GM23338 (cell line): ENCODE data around the gene TRPC4AP. TPM values are rescaled to one million over a fixed set of nuclear protein-coding genes. Genes with fewer than 3 reads are reported as not detected.

Experiments
- ATAC-seq: fragments of 200-7000 bp; cut with Tn5 transposase; 3 replicates; pipeline ENCODE4 v1.9.1; 2020
- DNase-seq: peaks from one replicate; pipeline ENCODE4 v3.0.0-alpha.2; 2015; ENCODE audit warnings: low spot score
- H2AFZ ChIP-seq: fragments of 200-600 bp; sonication (generic); 2 replicates; pipeline ENCODE4 v1.8.0; 2016; ENCODE audit warnings: antibody characterized with exemption, mild to moderate bottlenecking, moderate library complexity
- H3F3A ChIP-seq: fragments of 200-600 bp; sonication (generic); replicated peaks from 2 replicates; pipeline ENCODE4 v1.8.0; 2017; ENCODE audit warnings: antibody characterized with exemption, mixed run types, low read depth
- H3K27ac ChIP-seq: fragments of 200-600 bp; sonication (generic); 2 replicates; pipeline ENCODE4 v1.6.1; 2016; ENCODE audit warnings: low read depth
- H3K27me3 ChIP-seq: fragments of 200-600 bp; sonication (generic); 2 replicates; pipeline ENCODE4 v1.8.0; 2016; ENCODE audit warnings: mild to moderate bottlenecking, mixed run types, moderate library complexity; ENCODE audit not compliant: insufficient read depth
- H3K36me3 ChIP-seq: fragments of 200-600 bp; sonication (generic); 2 replicates; pipeline ENCODE4 v1.8.0; 2016; ENCODE audit warnings: mild to moderate bottlenecking; ENCODE audit not compliant: insufficient read depth
- H3K4me1 ChIP-seq: fragments of 200-600 bp; sonication (generic); 2 replicates; pipeline ENCODE4 v1.8.0; 2016; ENCODE audit warnings: mild to moderate bottlenecking, moderate library complexity; ENCODE audit not compliant: insufficient read depth
- H3K4me2 ChIP-seq: fragments of 200-600 bp; sonication (generic); 2 replicates; pipeline ENCODE4 v1.7.1; 2017; ENCODE audit warnings: mixed run types
- H3K4me3 ChIP-seq: fragments of 200-600 bp; sonication (generic); 2 replicates; pipeline ENCODE4 v1.6.1; 2016; ENCODE audit warnings: mixed run types
- H3K79me2 ChIP-seq: fragments of 200-600 bp; sonication (generic); replicated peaks from 2 replicates; pipeline ENCODE4 v1.8.0; 2017; ENCODE audit warnings: mild to moderate bottlenecking; ENCODE audit not compliant: insufficient read depth
- H3K9me2 ChIP-seq: fragments of 200-600 bp; sonication (generic); 2 replicates; pipeline ENCODE4 v1.8.0; 2017; ENCODE audit not compliant: insufficient read depth
- H4K20me1 ChIP-seq: fragments of 200-600 bp; sonication (generic); replicated peaks from 2 replicates; pipeline ENCODE4 v1.8.0; 2017; ENCODE audit warnings: mild to moderate bottlenecking; ENCODE audit not compliant: insufficient read depth
- H3K27ac Mint-ChIP-seq: 2 replicates; pipeline ENCODE4 v1.8.0; 2020; ENCODE audit warnings: inconsistent platforms, mild to moderate bottlenecking, moderate library complexity, mixed read lengths
- H3K27me3 Mint-ChIP-seq: 3 replicates; pipeline ENCODE4 v1.8.0; 2022; ENCODE audit warnings: low read depth, mild to moderate bottlenecking, moderate library complexity, mixed read lengths, inconsistent platforms; ENCODE audit not compliant: insufficient read depth, poor library complexity
- H3K36me3 Mint-ChIP-seq: 3 replicates; pipeline ENCODE4 v1.8.0; 2021; ENCODE audit warnings: low read depth, mild to moderate bottlenecking, inconsistent platforms, moderate library complexity, mixed read lengths
- H3K4me1 Mint-ChIP-seq: 3 replicates; pipeline ENCODE4 v1.8.0; 2020; ENCODE audit warnings: mild to moderate bottlenecking, inconsistent platforms, mixed read lengths
- H3K4me3 Mint-ChIP-seq: 3 replicates; pipeline ENCODE4 v1.8.0; 2021; ENCODE audit warnings: moderate library complexity, mild to moderate bottlenecking, inconsistent platforms, mixed read lengths
- H3K9me3 Mint-ChIP-seq: 3 replicates; pipeline ENCODE4 v1.8.0; 2020; ENCODE audit warnings: moderate library complexity, mild to moderate bottlenecking, inconsistent platforms, mixed read lengths
- CREB1 ChIP-seq: fragments of 250-450 bp; sonication (Bioruptor Pico); IDR thresholded peaks from 2 replicates; pipeline ENCODE4 v1.5.0; 2020; ENCODE audit warnings: low read depth, mild to moderate bottlenecking, moderate library complexity
- CTCF ChIP-seq, 2 experiments: fragments of 200-600 bp in 1 of 2; sonication (generic) in 1 of 2; conservative IDR thresholded peaks; 2 replicates each; pipeline versions ENCODE4 v1.5.1 to v1.6.1; 2016 to 2017; ENCODE audit warnings: antibody characterized with exemption in 2 of 2, low read depth in 2 of 2, mild to moderate bottlenecking in 2 of 2, moderate library complexity in 1 of 2
- EZH2 ChIP-seq: fragments of 200-600 bp; sonication (generic); IDR thresholded peaks from one replicate; pipeline ENCODE4 v1.8.0; 2017; ENCODE audit warnings: antibody characterized with exemption, mild to moderate bottlenecking, low read depth; ENCODE audit not compliant: unreplicated experiment
- EZH2phosphoT487 ChIP-seq: fragments of 200-600 bp; sonication (generic); IDR thresholded peaks from one replicate; pipeline ENCODE4 v1.8.1; 2018; ENCODE audit warnings: antibody characterized with exemption; ENCODE audit not compliant: unreplicated experiment
- JUNB ChIP-seq: IDR thresholded peaks from one replicate; pipeline ENCODE4 v1.6.1; 2016; ENCODE audit warnings: antibody characterized with exemption; ENCODE audit not compliant: unreplicated experiment
- NANOG ChIP-seq: IDR thresholded peaks from 2 replicates; pipeline ENCODE4 v1.6.1; 2016; ENCODE audit warnings: antibody characterized with exemption, borderline replicate concordance
- POLR2AphosphoS5 ChIP-seq: IDR thresholded peaks from 2 replicates; pipeline ENCODE4 v1.6.1; 2016; ENCODE audit warnings: antibody characterized with exemption, low read depth
- REST ChIP-seq: IDR thresholded peaks from one replicate; pipeline ENCODE4 v1.6.1; 2018; ENCODE audit warnings: antibody characterized with exemption; ENCODE audit not compliant: unreplicated experiment
- STAT1 ChIP-seq: IDR thresholded peaks from one replicate; pipeline ENCODE4 v1.6.1; 2016; ENCODE audit warnings: antibody characterized with exemption; ENCODE audit not compliant: unreplicated experiment
- ZNF114 ChIP-seq: fragments of 250-450 bp; sonication (Bioruptor Pico); IDR thresholded peaks from 2 replicates; pipeline ENCODE4 v1.5.0; 2020; ENCODE audit warnings: mild to moderate bottlenecking, moderate library complexity
- ZNF331 ChIP-seq: fragments of 250-450 bp; sonication (Bioruptor Pico); IDR thresholded peaks from 2 replicates; pipeline ENCODE4 v1.5.0; 2020; ENCODE audit warnings: low read depth, mild to moderate bottlenecking, moderate library complexity
- ZNF462 ChIP-seq: fragments of 250-450 bp; sonication (Bioruptor Pico); IDR thresholded peaks from 2 replicates; pipeline ENCODE4 v1.5.0; 2020; ENCODE audit warnings: mild to moderate bottlenecking, moderate library complexity
- polyA plus RNA-seq: library from polyadenylated mRNA; unstranded; fragments of >200 nt; fragmentation: Nextera tagmentation; extraction: Ambion mirVana; gene quantifications from 2 replicates; pipeline ENCODE4 v1.2.1, GENCODE V29; 2016
- total RNA-seq: library from RNA; depleted of rRNA; stranded (reverse); fragments of >200 nt; shearing (Covaris generic); gene quantifications from 2 replicates; pipeline ENCODE4 v1.2.3, GENCODE V29; 2014
- TF ChIP-seq, protein P1 (sequence below): IDR thresholded peaks from 2 replicates; pipeline ENCODE4 v1.6.1; 2016; ENCODE audit warnings: antibody characterized with exemption

Gene TRPC4AP
- total and polyA plus RNA-seq, 2 experiments from 2014 or later: 48.8 to 89.5 TPM

GRCh38 chr20:35030136-35030535, 62.5 kb downstream of the TRPC4AP start:
- Mint-ChIP-seq H3K9me3 (no peaks in the 10 kb centered on the region), H3K27ac (no peak overlapping the region), H3K27me3 (peaks cover 5% of the 10 kb centered on the region), H3K4me3 (no peak overlapping the region), H3K4me1 (no peaks in the 10 kb centered on the region), H3K36me3 (peaks cover 42% of the 10 kb centered on the region)
- Histone ChIP-seq H3K36me3 (peaks cover 28% of the 10 kb centered on the region), H3K9me2 (no peaks in the 10 kb centered on the region), H3K4me2 (no peak overlapping the region), H3K27me3 (no peaks in the 10 kb centered on the region), H2AFZ (no peak overlapping the region), H3F3A (no peaks in the 10 kb centered on the region), H3K4me1 (no peaks in the 10 kb centered on the region), H3K27ac (no peak overlapping the region), H3K79me2 (no peaks in the 10 kb centered on the region), H4K20me1 (no peaks in the 10 kb centered on the region), H3K4me3 (no peak overlapping the region)
- no peak for ATAC-seq
- TF ChIP-seq ZNF462 (CRISPR knock-in tag) (no peak), ZNF114 (CRISPR knock-in tag) (no peak), REST (no peak), JUNB (no peak), ZNF331 (no peak), STAT1 (no peak), CREB1 (CRISPR knock-in tag) (no peak), CTCF (conservative IDR thresholded peaks at IDR 0.05; ENCODE audit: low read depth in 2 of 2) (no peak), EZH2phosphoT487 (no peak), POLR2AphosphoS5 (no peak), EZH2 (no peak), NANOG (no peak)
- TF ChIP-seq, protein P1, sequence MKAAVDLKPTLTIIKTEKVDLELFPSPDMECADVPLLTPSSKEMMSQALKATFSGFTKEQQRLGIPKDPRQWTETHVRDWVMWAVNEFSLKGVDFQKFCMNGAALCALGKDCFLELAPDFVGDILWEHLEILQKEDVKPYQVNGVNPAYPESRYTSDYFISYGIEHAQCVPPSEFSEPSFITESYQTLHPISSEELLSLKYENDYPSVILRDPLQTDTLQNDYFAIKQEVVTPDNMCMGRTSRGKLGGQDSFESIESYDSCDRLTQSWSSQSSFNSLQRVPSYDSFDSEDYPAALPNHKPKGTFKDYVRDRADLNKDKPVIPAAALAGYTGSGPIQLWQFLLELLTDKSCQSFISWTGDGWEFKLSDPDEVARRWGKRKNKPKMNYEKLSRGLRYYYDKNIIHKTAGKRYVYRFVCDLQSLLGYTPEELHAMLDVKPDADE: no peak
- DNase-seq: no peak
